Fibroblast of the aortic adventitia (primary cell): Measurements from ENCODE around the gene IQCN. TPM values are rescaled to one million over a fixed set of nuclear protein-coding genes. Genes with fewer than 3 reads are reported as not detected.

ENCODE experiments used
- DNase-seq: peaks from one replicate; pipeline ENCODE4 v3.0.0-alpha.2; 2010; ENCODE audit warnings: low read depth
- H3K4me3 ChIP-seq: 2 replicates; pipeline ENCODE4 v1.5.1; 2011; ENCODE audit warnings: low read depth, mild to moderate bottlenecking, control low read depth, low read length, moderate library complexity
- CTCF ChIP-seq: IDR thresholded peaks from 2 replicates; pipeline ENCODE4 v1.5.1; 2011; ENCODE audit warnings: mild to moderate bottlenecking, low read length, control low read depth, inconsistent platforms; ENCODE audit not compliant: insufficient read depth
- total RNA-seq: library from RNA; depleted of rRNA; stranded (reverse); fragments of >200 nt; gene quantifications from 2 replicates; pipeline ENCODE4 v1.2.3, GENCODE V29; 2012; ENCODE audit warnings: low replicate concordance

IQCN gene
- total RNA-seq, 1 donor = 1.5 TPM

- no peak for TF ChIP-seq CTCF
- no peak for DNase-seq
- no peak overlapping the region for H3K4me3 ChIP-seq
These were observed 16.5 kb downstream of the IQCN start for GRCh38 chr19:18257503-18258470.

GRCh38 chr19:18254546-18255503 lies 19.4 kb downstream of the IQCN start:
- DNase-seq = no peak
- no peak overlapping the region for H3K4me3 ChIP-seq
- TF ChIP-seq CTCF = no peak

- DNase-seq = no peak
- no peak overlapping the region for H3K4me3 ChIP-seq
- TF ChIP-seq CTCF = no peak
These were observed 20.5 kb downstream of the IQCN start for GRCh38 chr19:18253716-18254115.

- H3K4me3 ChIP-seq = no peak overlapping the region
- TF ChIP-seq CTCF = no peak
- no peak for DNase-seq
These were observed 21.1 kb downstream of the IQCN start for GRCh38 chr19:18253130-18253529.

GRCh38 chr19:18252370-18252717 lies 21.9 kb downstream of the IQCN start:
- no peak for DNase-seq
- TF ChIP-seq CTCF = no peak
- H3K4me3 ChIP-seq = no peak overlapping the region

- H3K4me3 ChIP-seq = no peak overlapping the region
- peak; percentile 84 for TF ChIP-seq CTCF
- peak; percentile 76 for DNase-seq
These were observed 22.5 kb downstream of the IQCN start for GRCh38 chr19:18251587-18252369.
